GM12874 (cell line): Measurements from ENCODE around the gene SPRR1B.

Source experiments
- TF ChIP-seq, protein P1 (sequence below): IDR thresholded peaks from 2 replicates; pipeline ENCODE4 v1.5.1; 2011; ENCODE audit warnings: low read depth, mild to moderate bottlenecking, control low read depth, low read length, moderate library complexity; ENCODE audit not compliant: insufficient read depth

The SPRR1B gene

DNA sequence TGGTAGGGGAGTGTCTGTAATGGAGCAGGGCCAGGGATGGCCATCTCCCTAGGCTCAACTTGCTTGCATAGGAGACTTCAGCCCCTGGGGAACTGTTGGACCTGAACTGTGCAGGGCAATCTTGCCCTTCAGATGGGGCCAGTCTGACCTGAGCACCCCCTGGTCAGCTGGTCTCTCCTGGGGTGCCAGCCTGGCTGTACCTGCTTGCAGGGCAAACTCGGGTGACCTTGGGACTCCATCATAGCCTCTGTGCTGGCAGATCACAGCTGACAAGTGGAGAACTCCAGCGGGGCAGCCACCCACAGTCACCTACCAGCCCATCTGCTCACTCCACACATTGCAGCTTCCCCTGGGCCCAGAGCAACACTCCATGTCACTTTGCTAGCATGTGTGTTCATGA, 18.2 kb downstream of the SPRR1B start:
- TF ChIP-seq, protein P1, sequence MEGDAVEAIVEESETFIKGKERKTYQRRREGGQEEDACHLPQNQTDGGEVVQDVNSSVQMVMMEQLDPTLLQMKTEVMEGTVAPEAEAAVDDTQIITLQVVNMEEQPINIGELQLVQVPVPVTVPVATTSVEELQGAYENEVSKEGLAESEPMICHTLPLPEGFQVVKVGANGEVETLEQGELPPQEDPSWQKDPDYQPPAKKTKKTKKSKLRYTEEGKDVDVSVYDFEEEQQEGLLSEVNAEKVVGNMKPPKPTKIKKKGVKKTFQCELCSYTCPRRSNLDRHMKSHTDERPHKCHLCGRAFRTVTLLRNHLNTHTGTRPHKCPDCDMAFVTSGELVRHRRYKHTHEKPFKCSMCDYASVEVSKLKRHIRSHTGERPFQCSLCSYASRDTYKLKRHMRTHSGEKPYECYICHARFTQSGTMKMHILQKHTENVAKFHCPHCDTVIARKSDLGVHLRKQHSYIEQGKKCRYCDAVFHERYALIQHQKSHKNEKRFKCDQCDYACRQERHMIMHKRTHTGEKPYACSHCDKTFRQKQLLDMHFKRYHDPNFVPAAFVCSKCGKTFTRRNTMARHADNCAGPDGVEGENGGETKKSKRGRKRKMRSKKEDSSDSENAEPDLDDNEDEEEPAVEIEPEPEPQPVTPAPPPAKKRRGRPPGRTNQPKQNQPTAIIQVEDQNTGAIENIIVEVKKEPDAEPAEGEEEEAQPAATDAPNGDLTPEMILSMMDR = no peak

DNA sequence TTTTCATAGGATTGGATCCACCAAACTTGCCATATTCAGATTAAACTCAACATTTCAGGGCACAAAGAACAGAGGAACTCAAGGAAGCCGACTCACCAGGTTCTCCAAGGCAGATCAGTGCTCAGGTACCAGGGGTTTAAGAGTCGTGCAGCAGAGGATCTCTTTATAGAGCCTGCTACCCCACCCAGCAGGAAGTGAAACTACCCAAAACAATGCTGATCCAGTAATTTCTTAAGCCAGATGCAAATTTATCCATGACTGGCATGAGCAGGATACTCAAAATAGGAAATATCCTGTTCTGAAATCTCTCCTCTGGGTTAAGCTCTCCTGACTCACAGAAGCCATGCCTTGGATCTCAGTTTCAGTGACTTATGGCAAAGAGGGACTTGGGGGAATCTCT, 26.4 kb downstream of the SPRR1B start, which contains the start of gene SPRR2A:
Gene SPRR2A (minus strand): TSS at position 138 of the 400 bp plus-strand sequence. CDS start 777 bp downstream, outside the sequence.
- TF ChIP-seq, protein P1 = no peak

DNA sequence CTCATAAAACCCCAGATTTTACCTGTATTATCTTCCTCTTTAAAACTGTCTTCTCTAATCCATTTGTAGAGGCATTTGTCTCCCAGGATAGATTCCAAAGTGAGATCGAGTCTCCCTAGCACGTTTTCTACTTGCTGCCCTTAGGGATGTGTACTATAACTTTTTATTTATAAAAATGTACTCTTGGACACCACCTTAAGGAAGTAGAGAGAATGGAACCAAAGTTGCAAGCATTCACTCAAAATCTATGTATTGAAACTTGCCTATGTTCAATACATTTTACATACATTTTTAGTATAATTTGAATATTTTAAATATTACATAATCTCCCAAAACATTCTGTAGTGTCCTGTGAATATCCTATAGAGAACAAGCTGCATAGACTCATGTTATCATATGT, 27.2 kb downstream of the SPRR1B start:
- TF ChIP-seq, protein P1 = no peak

- TF ChIP-seq, protein P1 = no peak
Measured at GRCh38 chr1:153058826-153059784, 28.1 kb downstream of the SPRR1B start.

GRCh38 chr1:153070243-153070642, 39.2 kb downstream of the SPRR1B start:
- TF ChIP-seq, protein P1 = no peak

GRCh38 chr1:153071511-153071910, 40.5 kb downstream of the SPRR1B start, which contains the start of gene SPRR2B:
Gene SPRR2B, minus strand, starts transcription at chr1:153071611. Its CDS starts 772 bp downstream, at chr1:153070839.
- TF ChIP-seq, protein P1 = no peak

DNA sequence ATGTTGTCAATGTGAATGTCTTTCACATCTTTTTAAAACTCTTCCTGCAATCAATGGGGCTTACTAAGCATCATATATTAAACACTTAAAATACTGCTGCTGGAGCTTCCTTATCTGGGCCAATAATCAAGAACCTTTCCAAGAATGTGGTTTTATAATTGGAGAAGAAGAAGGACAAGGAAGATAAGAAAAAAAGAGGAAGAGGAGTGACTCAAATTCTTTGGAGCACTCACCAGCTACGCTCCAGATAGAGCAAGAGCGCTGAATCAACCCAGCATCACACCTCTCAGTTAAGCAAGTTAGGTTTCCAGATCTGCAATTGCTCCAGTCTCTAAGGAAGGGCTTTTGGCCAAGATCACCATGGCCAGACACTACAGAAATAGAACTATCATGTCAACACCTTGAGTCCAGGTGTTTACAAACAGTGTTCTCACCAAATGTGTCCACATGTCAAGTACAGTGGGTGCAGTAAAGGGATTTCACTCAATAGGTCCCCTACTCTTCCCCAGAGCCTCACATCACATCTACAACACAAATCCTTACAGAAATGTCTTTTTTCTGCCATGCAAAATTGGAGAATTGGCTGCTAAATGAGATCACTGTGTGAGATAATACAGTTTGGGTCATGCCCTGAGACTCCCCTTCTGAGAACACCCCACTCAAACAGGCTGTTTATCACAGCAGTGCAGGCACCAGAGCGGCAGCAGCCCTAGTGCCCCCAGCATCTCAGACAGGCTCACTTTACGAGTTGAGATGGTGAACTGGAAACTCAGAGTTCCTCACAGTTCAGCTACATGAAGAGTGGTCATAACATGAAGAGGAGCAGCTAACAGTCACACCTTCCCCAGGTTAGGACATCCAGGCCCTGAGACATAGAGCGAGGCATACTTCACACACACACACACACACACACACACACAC, 42.1 kb downstream of the SPRR1B start:
- TF ChIP-seq, protein P1 = no peak
